ENCODE measurements around the gene ZNF8.

- no peak for TF ChIP-seq CTCF (IDR thresholded peaks at IDR 0.05)
- TF ChIP-seq POLR2A (IDR thresholded peaks at IDR 0.05), result no peak
Observed at GRCh38 chr19:58335630-58336029, 56.9 kb downstream of the ZNF8 start.

Measured in heart left ventricle (tissue), 13 donors.